Right atrium auricular region (tissue), 2 donors: Measurements from ENCODE around the gene LILRA5. TPM values are rescaled to one million over a fixed set of nuclear protein-coding genes. Genes with fewer than 3 reads are reported as not detected.
A peak's percentile ranks its signal among the peaks of the same experiment; 100 is the strongest.
"Not testable (repeated sequence)": the region's sequence is repeated elsewhere in the genome, so short reads cannot be mapped to it uniquely, and the experiment has no call there.

Source experiments
- DNase-seq: peaks from one replicate; pipeline ENCODE4 v3.0.0-alpha.2; 2019; ENCODE audit warnings: low spot score
- H3K27ac ChIP-seq, 2 donors: fragments of 200-600 bp; sonication (generic); 1 replicate in 1 of 2; 2 replicates in 1 of 2; pipeline ENCODE4 v1.5.1; 2016 to 2019
- H3K27me3 ChIP-seq, 2 donors: fragments of 200-600 bp; sonication (generic); one replicate each; pipeline versions ENCODE4 v1.5.1 to v1.6.0; 2017 to 2019
- H3K36me3 ChIP-seq: fragments of 200-600 bp; sonication (generic); one replicate; pipeline ENCODE4 v1.5.1; 2016
- H3K4me1 ChIP-seq, 2 donors: fragments of 200-600 bp; sonication (generic); one replicate each; pipeline versions ENCODE4 v1.5.1 to v1.6.0; 2017 to 2019
- H3K4me3 ChIP-seq, 2 donors: fragments of 200-600 bp; sonication (generic); 1 replicate in 1 of 2; 2 replicates in 1 of 2; pipeline ENCODE4 v1.5.1; 2017 to 2019; ENCODE audit warnings: mild to moderate bottlenecking in 1 of 2, moderate library complexity in 1 of 2
- H3K9me3 ChIP-seq, 2 donors: fragments of 200-600 bp; sonication (generic); one replicate each; pipeline ENCODE4 v1.5.1; 2019
- CTCF ChIP-seq, 2 donors: fragments of 200-600 bp; sonication (generic); IDR thresholded peaks; one replicate each; pipeline ENCODE4 v1.5.1; 2019; ENCODE audit warnings: antibody characterized with exemption in 2 of 2
- total RNA-seq, 2 donors: library from RNA; depleted of rRNA; stranded (reverse); fragments of >200 nt; gene quantifications; one replicate each; pipeline ENCODE4 v1.1.0, GENCODE V29; 2016

LILRA5 gene
- total RNA-seq, 2 donors from 2014 or later = 0.93 to 3.6 TPM

GRCh38 chr19:54273821-54274220 lies 39.1 kb downstream of the LILRA5 start:
- no peak for DNase-seq
- Histone ChIP-seq H3K27me3 (no peaks in the 10 kb centered on the region), H3K36me3 (no peaks in the 10 kb centered on the region), H3K27ac (no peak overlapping the region), H3K4me3 (no peak overlapping the region), H3K4me1 (no peaks in the 10 kb centered on the region), H3K9me3 (no peaks in the 10 kb centered on the region)
- no peak for TF ChIP-seq CTCF (IDR thresholded peaks at IDR 0.05)

GRCh38 chr19:54272181-54272580 lies 40.8 kb downstream of the LILRA5 start:
- H3K36me3 ChIP-seq, H3K4me1 ChIP-seq, H3K4me3 ChIP-seq, H3K9me3 ChIP-seq, H3K27ac ChIP-seq, H3K27me3 ChIP-seq: not testable (repeated sequence)
- DNase-seq = peak; percentile 51

GRCh38 chr19:54271587-54271986 lies 41.4 kb downstream of the LILRA5 start:
- not testable (repeated sequence) for H3K9me3 ChIP-seq, H3K27me3 ChIP-seq, H3K27ac ChIP-seq, H3K4me1 ChIP-seq, H3K4me3 ChIP-seq, H3K36me3 ChIP-seq
- peak; percentile 56 for DNase-seq

GRCh38 chr19:54271106-54271505 lies 41.9 kb downstream of the LILRA5 start:
- TF ChIP-seq CTCF (IDR thresholded peaks at IDR 0.05) = no peak
- Histone ChIP-seq H3K27me3 (no peaks in the 10 kb centered on the region), H3K9me3 (no peaks in the 10 kb centered on the region), H3K36me3 (no peaks in the 10 kb centered on the region), H3K4me3 (no peak overlapping the region), H3K4me1 (no peaks in the 10 kb centered on the region), H3K27ac (no peak overlapping the region)
- peak; percentile 64 for DNase-seq

- no peaks in the 10 kb centered on the region for H3K4me1 ChIP-seq
- no peak for DNase-seq
- H3K36me3 ChIP-seq = no peaks in the 10 kb centered on the region
- H3K4me3 ChIP-seq = no peak overlapping the region
- H3K9me3 ChIP-seq = no peaks in the 10 kb centered on the region
- no peak for TF ChIP-seq CTCF (IDR thresholded peaks at IDR 0.05)
- H3K27ac ChIP-seq = no peak overlapping the region
- no peaks in the 10 kb centered on the region for H3K27me3 ChIP-seq
Measured at GRCh38 chr19:54268936-54269335, 44.0 kb downstream of the LILRA5 start.

GRCh38 chr19:54266133-54266532 lies 46.8 kb downstream of the LILRA5 start:
- H3K4me3 ChIP-seq = no peak overlapping the region
- H3K9me3 ChIP-seq = no peaks in the 10 kb centered on the region
- no peak overlapping the region for H3K27ac ChIP-seq
- H3K36me3 ChIP-seq = no peaks in the 10 kb centered on the region
- H3K27me3 ChIP-seq = no peaks in the 10 kb centered on the region
- peak; percentile 52 to 70 for TF ChIP-seq CTCF (IDR thresholded peaks at IDR 0.05)
- peak; percentile 68 for DNase-seq
- no peaks in the 10 kb centered on the region for H3K4me1 ChIP-seq

- Histone ChIP-seq H3K9me3 (no peaks in the 10 kb centered on the region), H3K4me1 (no peaks in the 10 kb centered on the region), H3K4me3 (no peak overlapping the region), H3K36me3 (no peaks in the 10 kb centered on the region), H3K27me3 (no peaks in the 10 kb centered on the region), H3K27ac (no peak overlapping the region)
- TF ChIP-seq CTCF (IDR thresholded peaks at IDR 0.05) = no peak
- no peak for DNase-seq
Measured at GRCh38 chr19:54262470-54262869, 50.5 kb downstream of the LILRA5 start.
